Activated CD4-positive, alpha-beta memory T cell treated with anti-CD3 and anti-CD28 coated beads for 36 hours (primary cell): ENCODE measurements around the gene ITGAV. TPM values are rescaled to one million over a fixed set of nuclear protein-coding genes. Genes with fewer than 3 reads are reported as not detected.

Experiments used
- CTCF ChIA-PET: fragments of 350-600 bp; sonication (Branson Sonifier 250); formaldehyde crosslinking; loops from one replicate; lab custom pipeline; 2021; ENCODE audit warnings: antibody characterized with exemption, inconsistent platforms; lab: Charles Lee
- POLR2A ChIA-PET: fragments of 350-600 bp; sonication (Branson Sonifier 250); formaldehyde crosslinking; loops from one replicate; lab custom pipeline; 2021; ENCODE audit warnings: antibody characterized with exemption; lab: Charles Lee
- DNase-seq: peaks from one replicate; pipeline ENCODE4 v3.0.0-alpha.2; 2020
- H3K27ac Mint-ChIP-seq: one replicate; pipeline ENCODE4 v1.8.0; 2021; ENCODE audit warnings: mixed read lengths
- H3K27me3 Mint-ChIP-seq: one replicate; pipeline ENCODE4 v1.8.0; 2021; ENCODE audit warnings: mixed read lengths
- H3K36me3 Mint-ChIP-seq: one replicate; pipeline ENCODE4 v1.8.0; 2021; ENCODE audit warnings: mixed read lengths
- H3K4me1 Mint-ChIP-seq: one replicate; pipeline ENCODE4 v1.8.0; 2021; ENCODE audit warnings: low read depth, mixed read lengths
- H3K4me3 Mint-ChIP-seq: one replicate; pipeline ENCODE4 v1.8.0; 2021; ENCODE audit warnings: mild to moderate bottlenecking, mixed read lengths
- H3K9me3 Mint-ChIP-seq: one replicate; pipeline ENCODE4 v1.8.0; 2021; ENCODE audit warnings: mixed read lengths
- intact Hi-C: fragments of 100-400 bp; cut with micrococcal nuclease; formaldehyde crosslinking; loops from one replicate; pipeline ENCODE4 v1.15.1; 2023
- total RNA-seq, 2 experiments: library from RNA; stranded (reverse); gene quantifications; one replicate each; pipeline ENCODE4 v1.2.3, GENCODE V29; 2021

ITGAV gene
- 1 to 10 TPM; 8.9 to 9.9 TPM for total RNA-seq

DNA sequence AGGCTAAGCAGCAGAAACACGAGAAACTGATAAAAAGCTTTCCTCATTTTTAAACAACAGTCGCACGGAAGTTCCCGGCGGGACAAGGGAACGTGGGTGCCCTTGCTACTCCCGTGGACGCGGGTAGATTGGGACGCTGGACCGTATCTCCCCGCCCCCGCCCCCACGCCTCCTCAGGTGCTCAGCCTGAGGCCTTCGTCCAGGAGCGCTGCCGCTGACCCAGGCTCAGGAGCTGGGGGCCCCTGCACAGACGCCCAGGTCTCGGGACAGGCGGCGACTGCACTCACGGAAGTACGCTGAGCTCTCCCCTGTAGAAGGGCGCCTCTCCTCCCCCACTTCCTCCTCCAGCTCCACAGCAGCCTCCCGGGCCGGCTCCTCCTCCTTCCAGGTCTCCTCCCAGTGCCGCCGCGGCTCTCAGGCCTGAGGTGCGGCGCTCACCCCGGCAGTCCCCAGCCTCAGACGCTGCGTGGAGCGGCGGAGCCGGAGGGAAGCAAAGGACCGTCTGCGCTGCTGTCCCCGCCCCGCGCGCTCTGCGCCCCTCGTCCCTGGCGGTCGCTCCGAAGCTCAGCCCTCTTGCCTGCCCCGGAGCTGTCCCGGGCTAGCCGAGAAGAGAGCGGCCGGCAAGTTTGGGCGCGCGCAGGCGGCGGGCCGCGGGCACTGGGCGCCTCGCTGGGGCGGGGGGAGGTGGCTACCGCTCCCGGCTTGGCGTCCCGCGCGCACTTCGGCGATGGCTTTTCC is at the start of gene ITGAV:
ITGAV (plus strand) TSS at position 445 of the 738 bp plus-strand sequence; CDS start at position 728, 283 bp downstream.
- Mint-ChIP-seq H3K36me3 (no peaks in the 10 kb centered on the region), H3K9me3 (no peaks in the 10 kb centered on the region), H3K4me1 (peaks cover 35% of the 10 kb centered on the region), H3K4me3 (peak within 1 kb of the TSS; percentile 76), H3K27ac (peak within 1 kb of the TSS; percentile 80), H3K27me3 (peaks cover 3% of the 10 kb centered on the region)
- ChIA-PET POLR2A (interaction anchor here (0.5 to 2.2 kb wide), 8 partner anchors 10 to 104 kb away, joined by 3 to 26 read pairs (median 4); partner anchors contain the start of gene ZC3H15), CTCF (interaction anchor here (1.1 to 1.9 kb wide), 5 partner anchors 23 to 101 kb away, joined by 3 to 13 read pairs (median 4); no protein-coding TSS in a partner anchor)
- peak; percentile 91 for DNase-seq
- intact Hi-C loops = loop anchor here (1.0 to 5.0 kb wide), 4 partner anchors 15 to 103 kb away; partner anchors contain the start of genes FAM171B and ZC3H15

DNA sequence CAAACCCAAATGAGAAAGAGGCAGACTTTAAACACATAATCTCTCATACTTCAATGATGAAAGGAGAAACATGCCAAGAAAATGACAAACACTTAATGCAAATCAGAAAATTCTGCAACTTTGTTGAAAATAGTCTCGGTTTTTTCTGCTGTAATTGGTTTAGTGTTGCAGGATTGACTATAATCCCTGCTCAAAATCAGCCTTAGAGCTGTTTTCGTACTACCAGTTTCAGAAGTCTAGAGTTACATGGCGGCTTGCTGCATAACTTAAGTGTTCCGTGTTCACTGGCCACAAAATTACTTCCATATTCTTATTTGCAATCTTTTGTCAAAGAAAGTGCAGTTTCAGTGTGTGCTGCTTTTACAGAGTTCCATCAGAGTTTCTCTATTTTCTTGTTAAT is 48.9 kb upstream of the ITGAV start:
- H3K4me3 Mint-ChIP-seq = no peak overlapping the region
- no peaks in the 10 kb centered on the region for H3K9me3 Mint-ChIP-seq
- CTCF ChIA-PET = no interaction called here
- POLR2A ChIA-PET = no interaction called here
- H3K27me3 Mint-ChIP-seq = peaks cover 7% of the 10 kb centered on the region
- H3K27ac Mint-ChIP-seq = no peak overlapping the region
- no peaks in the 10 kb centered on the region for H3K4me1 Mint-ChIP-seq
- H3K36me3 Mint-ChIP-seq = no peaks in the 10 kb centered on the region
- intact Hi-C loops = no loop called here
- DNase-seq = no peak

DNA sequence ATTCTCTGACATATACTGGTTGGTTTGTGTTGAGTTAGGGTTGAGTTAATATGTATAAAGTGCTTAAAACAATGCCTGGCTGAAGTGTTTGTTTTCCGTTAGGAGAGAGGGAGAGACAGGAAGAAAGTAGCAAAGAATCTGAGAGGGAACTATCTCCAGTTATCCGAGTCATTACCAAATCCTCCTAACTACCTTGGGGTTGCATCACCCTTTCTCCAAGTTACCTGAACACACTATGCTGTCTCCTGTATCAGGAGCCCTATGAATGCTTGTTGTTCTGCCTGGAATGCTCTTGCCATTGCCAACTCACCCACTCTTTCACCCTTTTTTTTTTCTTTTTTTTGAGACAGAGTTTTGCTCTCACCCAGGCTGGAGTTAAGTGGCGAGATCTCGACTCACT is 47.9 kb upstream of the ITGAV start:
- no peak overlapping the region for H3K4me3 Mint-ChIP-seq
- ChIA-PET POLR2A (no interaction called here), CTCF (no interaction called here)
- H3K36me3 Mint-ChIP-seq = no peaks in the 10 kb centered on the region
- no peaks in the 10 kb centered on the region for H3K9me3 Mint-ChIP-seq
- no peaks in the 10 kb centered on the region for H3K4me1 Mint-ChIP-seq
- intact Hi-C loops = no loop called here
- no peak overlapping the region for H3K27ac Mint-ChIP-seq
- peaks cover 7% of the 10 kb centered on the region for H3K27me3 Mint-ChIP-seq
- DNase-seq = no peak

GRCh38 chr2:186543561-186544131 is 46.2 kb upstream of the ITGAV start:
- H3K4me3 Mint-ChIP-seq = no peak overlapping the region
- no peak for DNase-seq
- H3K27ac Mint-ChIP-seq = no peak overlapping the region
- H3K9me3 Mint-ChIP-seq = no peaks in the 10 kb centered on the region
- no peaks in the 10 kb centered on the region for H3K4me1 Mint-ChIP-seq
- ChIA-PET POLR2A (no interaction called here), CTCF (no interaction called here)
- intact Hi-C loops = no loop called here
- no peaks in the 10 kb centered on the region for H3K36me3 Mint-ChIP-seq
- H3K27me3 Mint-ChIP-seq = peaks cover 6% of the 10 kb centered on the region

DNA sequence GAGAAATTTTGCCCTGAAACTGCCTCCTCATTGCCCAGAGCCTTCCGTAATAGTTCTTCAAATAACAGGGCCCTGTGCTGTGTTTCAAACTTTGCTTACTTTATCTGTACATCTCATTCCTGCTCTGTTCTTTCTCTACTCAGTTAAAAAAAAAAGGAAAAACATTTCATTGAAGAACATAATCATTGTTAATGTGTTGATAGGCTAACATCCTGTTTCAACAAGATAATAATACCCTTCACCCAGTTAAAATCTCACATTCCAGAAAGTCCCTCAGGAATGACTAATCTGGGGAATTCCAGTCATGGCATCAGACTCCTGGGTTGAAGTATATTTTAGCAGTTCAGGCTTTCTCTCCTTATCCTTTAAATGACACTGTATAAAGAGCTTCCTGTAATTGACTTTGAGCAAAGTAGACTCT is 45.6 kb upstream of the ITGAV start:
- no peaks in the 10 kb centered on the region for H3K9me3 Mint-ChIP-seq
- CTCF ChIA-PET = no interaction called here
- H3K27ac Mint-ChIP-seq = no peak overlapping the region
- POLR2A ChIA-PET = no interaction called here
- intact Hi-C loops = no loop called here
- no peak overlapping the region for H3K4me3 Mint-ChIP-seq
- no peaks in the 10 kb centered on the region for H3K36me3 Mint-ChIP-seq
- no peak for DNase-seq
- H3K27me3 Mint-ChIP-seq = peaks cover 4% of the 10 kb centered on the region
- no peaks in the 10 kb centered on the region for H3K4me1 Mint-ChIP-seq

GRCh38 chr2:186546846-186547245 is 43.0 kb upstream of the ITGAV start:
- CTCF ChIA-PET = no interaction called here
- H3K9me3 Mint-ChIP-seq = no peaks in the 10 kb centered on the region
- H3K4me1 Mint-ChIP-seq = no peaks in the 10 kb centered on the region
- H3K4me3 Mint-ChIP-seq = no peak overlapping the region
- no peak overlapping the region for H3K27ac Mint-ChIP-seq
- H3K36me3 Mint-ChIP-seq = no peaks in the 10 kb centered on the region
- intact Hi-C loops = no loop called here
- POLR2A ChIA-PET = no interaction called here
- DNase-seq = no peak
- peaks cover 3% of the 10 kb centered on the region for H3K27me3 Mint-ChIP-seq

- Mint-ChIP-seq H3K9me3 (no peaks in the 10 kb centered on the region), H3K4me1 (no peaks in the 10 kb centered on the region), H3K4me3 (no peak overlapping the region), H3K27ac (no peak overlapping the region), H3K36me3 (no peaks in the 10 kb centered on the region), H3K27me3 (no peaks in the 10 kb centered on the region)
- intact Hi-C loops = no loop called here
- CTCF ChIA-PET = no interaction called here
- DNase-seq = no peak
- POLR2A ChIA-PET = no interaction called here
These were observed 38.4 kb upstream of the ITGAV start for GRCh38 chr2:186551323-186552050.

DNA sequence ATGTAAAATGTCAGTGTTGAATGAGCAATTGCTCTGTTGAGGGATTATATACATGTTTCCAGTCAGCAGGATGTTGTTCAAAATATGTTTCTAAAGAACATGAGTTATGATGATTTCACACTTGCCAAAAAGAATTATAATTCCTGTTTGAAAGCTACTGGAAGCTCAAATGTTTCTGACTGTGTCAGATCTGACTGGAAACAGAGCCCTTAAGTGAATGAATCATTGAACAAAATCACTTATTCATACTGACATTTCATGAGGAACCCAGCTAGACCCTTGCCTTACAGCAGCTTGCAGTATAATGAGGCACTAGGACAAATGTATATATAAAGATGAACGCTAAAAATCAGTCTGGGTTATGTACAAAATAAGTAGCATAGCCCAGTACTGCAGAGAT is 35.4 kb upstream of the ITGAV start:
- Mint-ChIP-seq H3K4me1 (no peaks in the 10 kb centered on the region), H3K9me3 (no peaks in the 10 kb centered on the region), H3K36me3 (no peaks in the 10 kb centered on the region), H3K27ac (no peak overlapping the region), H3K27me3 (no peaks in the 10 kb centered on the region), H3K4me3 (no peak overlapping the region)
- intact Hi-C loops = no loop called here
- ChIA-PET POLR2A (no interaction called here), CTCF (interaction anchor here (1.2 kb wide), 1 partner anchor 88 kb away, joined by 3 read pairs; no protein-coding TSS in a partner anchor)
- no peak for DNase-seq

DNA sequence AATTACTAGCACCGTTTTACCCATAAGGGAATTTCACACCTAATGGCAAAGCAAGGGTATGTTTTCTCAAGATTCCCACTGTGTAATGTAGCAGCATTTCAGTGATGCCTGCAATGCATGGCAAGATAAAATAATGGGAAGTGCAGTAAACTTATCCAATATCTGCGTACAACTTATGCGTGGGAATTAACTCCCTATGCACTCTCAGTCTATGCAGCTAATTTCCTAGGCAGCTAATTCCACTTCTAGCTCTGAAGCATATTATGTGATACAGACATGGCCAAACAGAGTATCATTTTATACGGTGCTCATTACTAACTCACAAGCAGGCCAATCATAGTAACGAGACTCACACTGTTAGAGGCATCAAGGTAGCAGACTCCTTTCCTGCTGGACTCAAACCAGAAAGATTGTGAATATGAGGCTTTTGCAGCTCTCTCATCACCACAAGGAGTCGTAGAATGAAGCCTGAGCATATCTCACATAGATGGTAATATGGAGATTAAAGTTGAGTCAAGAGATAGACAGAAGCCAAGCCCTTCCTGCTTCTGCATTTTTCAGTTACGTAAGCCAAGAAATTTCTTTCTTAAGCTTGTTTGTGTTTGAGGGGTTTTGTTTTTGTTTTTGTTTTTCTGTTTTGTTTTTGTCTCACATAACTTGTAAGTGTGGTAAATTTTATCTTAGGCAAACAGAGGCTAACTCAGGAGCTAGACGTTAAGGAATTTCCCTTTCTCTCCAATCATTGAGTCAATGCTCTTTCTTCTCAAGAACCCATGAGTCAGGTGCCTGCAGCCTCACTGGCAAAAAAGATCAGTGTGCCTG is 34.8 kb upstream of the ITGAV start:
- POLR2A ChIA-PET = interaction anchor here (0.6 kb wide), 1 partner anchor 588 kb away, joined by 5 read pairs; no protein-coding TSS in a partner anchor
- Mint-ChIP-seq H3K4me3 (no peak overlapping the region), H3K4me1 (no peaks in the 10 kb centered on the region), H3K27ac (no peak overlapping the region), H3K36me3 (no peaks in the 10 kb centered on the region), H3K27me3 (no peaks in the 10 kb centered on the region), H3K9me3 (no peaks in the 10 kb centered on the region)
- CTCF ChIA-PET = interaction anchor here (1.2 kb wide), 1 partner anchor 87 kb away, joined by 3 read pairs; no protein-coding TSS in a partner anchor
- no peak for DNase-seq
- intact Hi-C loops = loop anchor here (1.0 kb wide), 1 partner anchor 86 kb away; no protein-coding TSS in a partner anchor

DNA sequence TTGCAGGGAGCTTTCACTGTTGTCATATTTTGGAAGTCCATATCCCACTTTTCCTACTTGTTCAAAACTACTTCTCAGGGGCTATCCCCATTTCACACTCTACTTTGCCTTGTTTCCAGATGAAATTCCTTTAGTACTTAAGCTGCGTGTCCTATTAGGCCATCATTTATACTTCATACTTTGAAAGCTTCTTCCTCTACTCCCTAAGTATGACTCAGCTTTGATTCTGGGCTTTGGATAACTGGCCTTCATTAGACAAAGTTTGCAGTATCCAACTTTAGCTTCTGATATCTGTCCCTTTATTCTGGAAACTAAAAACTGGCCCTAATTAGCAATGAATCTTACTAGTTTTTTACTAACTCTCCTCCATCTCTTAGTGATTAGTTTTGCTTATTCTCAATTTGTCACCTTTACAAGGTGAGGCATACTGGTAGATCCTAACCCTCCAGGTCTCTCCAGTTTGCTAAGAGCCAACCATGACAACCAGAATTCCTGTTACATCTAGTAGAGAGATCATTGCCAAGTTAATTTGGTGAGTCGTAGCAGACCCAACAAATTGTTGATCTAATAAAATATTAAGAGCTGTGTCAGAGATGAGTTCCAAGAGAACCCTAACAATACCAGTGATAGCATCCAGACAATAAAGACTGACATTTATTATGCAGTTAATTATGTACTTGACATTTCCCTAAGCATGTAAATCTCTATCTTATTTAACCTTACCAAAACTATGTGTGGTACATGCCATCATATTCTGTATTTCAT is 31.2 kb upstream of the ITGAV start:
- Mint-ChIP-seq H3K4me1 (no peaks in the 10 kb centered on the region), H3K27ac (no peak overlapping the region), H3K36me3 (no peaks in the 10 kb centered on the region), H3K27me3 (peaks cover 2% of the 10 kb centered on the region), H3K4me3 (no peak overlapping the region), H3K9me3 (no peaks in the 10 kb centered on the region)
- no peak for DNase-seq
- CTCF ChIA-PET = interaction anchor here (0.9 kb wide), 1 partner anchor 83 kb away, joined by 3 read pairs; no protein-coding TSS in a partner anchor
- intact Hi-C loops = no loop called here
- POLR2A ChIA-PET = no interaction called here

- no peaks in the 10 kb centered on the region for H3K36me3 Mint-ChIP-seq
- H3K9me3 Mint-ChIP-seq = no peaks in the 10 kb centered on the region
- no peak overlapping the region for H3K4me3 Mint-ChIP-seq
- no peak for DNase-seq
- no peaks in the 10 kb centered on the region for H3K4me1 Mint-ChIP-seq
- intact Hi-C loops = no loop called here
- H3K27ac Mint-ChIP-seq = no peak overlapping the region
- ChIA-PET POLR2A (no interaction called here), CTCF (no interaction called here)
- peaks cover 2% of the 10 kb centered on the region for H3K27me3 Mint-ChIP-seq
These were observed 30.5 kb upstream of the ITGAV start for GRCh38 chr2:186559370-186559769.
